Loucy (cell line): ENCODE data around the gene GALNT18.

ENCODE experiments used
- EZH2phosphoT487 ChIP-seq: fragments of 200-600 bp; IDR thresholded peaks from 2 replicates; pipeline ENCODE4 v1.6.1; 2018; ENCODE audit warnings: antibody characterized with exemption, mild to moderate bottlenecking, moderate library complexity, borderline replicate concordance
- TF ChIP-seq, protein P1 (sequence below): fragments of 200-600 bp; sonication (generic); conservative IDR thresholded peaks from 2 replicates; pipeline ENCODE4 v1.5.1; 2014; ENCODE audit warnings: mild to moderate bottlenecking, antibody characterized with exemption, low read length

GRCh38 chr11:11261629-11262028 is 360.2 kb downstream of the GALNT18 start:
- TF ChIP-seq, protein P1, sequence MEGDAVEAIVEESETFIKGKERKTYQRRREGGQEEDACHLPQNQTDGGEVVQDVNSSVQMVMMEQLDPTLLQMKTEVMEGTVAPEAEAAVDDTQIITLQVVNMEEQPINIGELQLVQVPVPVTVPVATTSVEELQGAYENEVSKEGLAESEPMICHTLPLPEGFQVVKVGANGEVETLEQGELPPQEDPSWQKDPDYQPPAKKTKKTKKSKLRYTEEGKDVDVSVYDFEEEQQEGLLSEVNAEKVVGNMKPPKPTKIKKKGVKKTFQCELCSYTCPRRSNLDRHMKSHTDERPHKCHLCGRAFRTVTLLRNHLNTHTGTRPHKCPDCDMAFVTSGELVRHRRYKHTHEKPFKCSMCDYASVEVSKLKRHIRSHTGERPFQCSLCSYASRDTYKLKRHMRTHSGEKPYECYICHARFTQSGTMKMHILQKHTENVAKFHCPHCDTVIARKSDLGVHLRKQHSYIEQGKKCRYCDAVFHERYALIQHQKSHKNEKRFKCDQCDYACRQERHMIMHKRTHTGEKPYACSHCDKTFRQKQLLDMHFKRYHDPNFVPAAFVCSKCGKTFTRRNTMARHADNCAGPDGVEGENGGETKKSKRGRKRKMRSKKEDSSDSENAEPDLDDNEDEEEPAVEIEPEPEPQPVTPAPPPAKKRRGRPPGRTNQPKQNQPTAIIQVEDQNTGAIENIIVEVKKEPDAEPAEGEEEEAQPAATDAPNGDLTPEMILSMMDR, result no peak
- TF ChIP-seq EZH2phosphoT487, result no peak
